GM23338 (cell line): ENCODE measurements around the gene CLEC1B. TPM values are rescaled to one million over a fixed set of nuclear protein-coding genes. Genes with fewer than 3 reads are reported as not detected.

Experiments
- ATAC-seq: fragments of 200-7000 bp; cut with Tn5 transposase; 3 replicates; pipeline ENCODE4 v1.9.1; 2020
- DNase-seq: peaks from one replicate; pipeline ENCODE4 v3.0.0-alpha.2; 2015; ENCODE audit warnings: low spot score
- H2AFZ ChIP-seq: fragments of 200-600 bp; sonication (generic); 2 replicates; pipeline ENCODE4 v1.8.0; 2016; ENCODE audit warnings: antibody characterized with exemption, mild to moderate bottlenecking, moderate library complexity
- H3F3A ChIP-seq: fragments of 200-600 bp; sonication (generic); replicated peaks from 2 replicates; pipeline ENCODE4 v1.8.0; 2017; ENCODE audit warnings: antibody characterized with exemption, mixed run types, low read depth
- H3K27ac ChIP-seq: fragments of 200-600 bp; sonication (generic); 2 replicates; pipeline ENCODE4 v1.6.1; 2016; ENCODE audit warnings: low read depth
- H3K27me3 ChIP-seq: fragments of 200-600 bp; sonication (generic); 2 replicates; pipeline ENCODE4 v1.8.0; 2016; ENCODE audit warnings: mild to moderate bottlenecking, mixed run types, moderate library complexity; ENCODE audit not compliant: insufficient read depth
- H3K36me3 ChIP-seq: fragments of 200-600 bp; sonication (generic); 2 replicates; pipeline ENCODE4 v1.8.0; 2016; ENCODE audit warnings: mild to moderate bottlenecking; ENCODE audit not compliant: insufficient read depth
- H3K4me1 ChIP-seq: fragments of 200-600 bp; sonication (generic); 2 replicates; pipeline ENCODE4 v1.8.0; 2016; ENCODE audit warnings: mild to moderate bottlenecking, moderate library complexity; ENCODE audit not compliant: insufficient read depth
- H3K4me2 ChIP-seq: fragments of 200-600 bp; sonication (generic); 2 replicates; pipeline ENCODE4 v1.7.1; 2017; ENCODE audit warnings: mixed run types
- H3K4me3 ChIP-seq: fragments of 200-600 bp; sonication (generic); 2 replicates; pipeline ENCODE4 v1.6.1; 2016; ENCODE audit warnings: mixed run types
- H3K79me2 ChIP-seq: fragments of 200-600 bp; sonication (generic); replicated peaks from 2 replicates; pipeline ENCODE4 v1.8.0; 2017; ENCODE audit warnings: mild to moderate bottlenecking; ENCODE audit not compliant: insufficient read depth
- H3K9me2 ChIP-seq: fragments of 200-600 bp; sonication (generic); 2 replicates; pipeline ENCODE4 v1.8.0; 2017; ENCODE audit not compliant: insufficient read depth
- H4K20me1 ChIP-seq: fragments of 200-600 bp; sonication (generic); replicated peaks from 2 replicates; pipeline ENCODE4 v1.8.0; 2017; ENCODE audit warnings: mild to moderate bottlenecking; ENCODE audit not compliant: insufficient read depth
- H3K27ac Mint-ChIP-seq: 2 replicates; pipeline ENCODE4 v1.8.0; 2020; ENCODE audit warnings: inconsistent platforms, mild to moderate bottlenecking, moderate library complexity, mixed read lengths
- H3K27me3 Mint-ChIP-seq: 3 replicates; pipeline ENCODE4 v1.8.0; 2022; ENCODE audit warnings: low read depth, mild to moderate bottlenecking, moderate library complexity, mixed read lengths, inconsistent platforms; ENCODE audit not compliant: insufficient read depth, poor library complexity
- H3K36me3 Mint-ChIP-seq: 3 replicates; pipeline ENCODE4 v1.8.0; 2021; ENCODE audit warnings: low read depth, mild to moderate bottlenecking, inconsistent platforms, moderate library complexity, mixed read lengths
- H3K4me1 Mint-ChIP-seq: 3 replicates; pipeline ENCODE4 v1.8.0; 2020; ENCODE audit warnings: mild to moderate bottlenecking, inconsistent platforms, mixed read lengths
- H3K4me3 Mint-ChIP-seq: 3 replicates; pipeline ENCODE4 v1.8.0; 2021; ENCODE audit warnings: moderate library complexity, mild to moderate bottlenecking, inconsistent platforms, mixed read lengths
- H3K9me3 Mint-ChIP-seq: 3 replicates; pipeline ENCODE4 v1.8.0; 2020; ENCODE audit warnings: moderate library complexity, mild to moderate bottlenecking, inconsistent platforms, mixed read lengths
- CREB1 ChIP-seq: fragments of 250-450 bp; sonication (Bioruptor Pico); IDR thresholded peaks from 2 replicates; pipeline ENCODE4 v1.5.0; 2020; ENCODE audit warnings: low read depth, mild to moderate bottlenecking, moderate library complexity
- EZH2 ChIP-seq: fragments of 200-600 bp; sonication (generic); IDR thresholded peaks from one replicate; pipeline ENCODE4 v1.8.0; 2017; ENCODE audit warnings: antibody characterized with exemption, mild to moderate bottlenecking, low read depth; ENCODE audit not compliant: unreplicated experiment
- EZH2phosphoT487 ChIP-seq: fragments of 200-600 bp; sonication (generic); IDR thresholded peaks from one replicate; pipeline ENCODE4 v1.8.1; 2018; ENCODE audit warnings: antibody characterized with exemption; ENCODE audit not compliant: unreplicated experiment
- JUNB ChIP-seq: IDR thresholded peaks from one replicate; pipeline ENCODE4 v1.6.1; 2016; ENCODE audit warnings: antibody characterized with exemption; ENCODE audit not compliant: unreplicated experiment
- NANOG ChIP-seq: IDR thresholded peaks from 2 replicates; pipeline ENCODE4 v1.6.1; 2016; ENCODE audit warnings: antibody characterized with exemption, borderline replicate concordance
- POLR2AphosphoS5 ChIP-seq: IDR thresholded peaks from 2 replicates; pipeline ENCODE4 v1.6.1; 2016; ENCODE audit warnings: antibody characterized with exemption, low read depth
- STAT1 ChIP-seq: IDR thresholded peaks from one replicate; pipeline ENCODE4 v1.6.1; 2016; ENCODE audit warnings: antibody characterized with exemption; ENCODE audit not compliant: unreplicated experiment
- ZNF114 ChIP-seq: fragments of 250-450 bp; sonication (Bioruptor Pico); IDR thresholded peaks from 2 replicates; pipeline ENCODE4 v1.5.0; 2020; ENCODE audit warnings: mild to moderate bottlenecking, moderate library complexity
- ZNF331 ChIP-seq: fragments of 250-450 bp; sonication (Bioruptor Pico); IDR thresholded peaks from 2 replicates; pipeline ENCODE4 v1.5.0; 2020; ENCODE audit warnings: low read depth, mild to moderate bottlenecking, moderate library complexity
- polyA plus RNA-seq: library from polyadenylated mRNA; unstranded; fragments of >200 nt; fragmentation: Nextera tagmentation; extraction: Ambion mirVana; gene quantifications from 2 replicates; pipeline ENCODE4 v1.2.1, GENCODE V29; 2016
- total RNA-seq: library from RNA; depleted of rRNA; stranded (reverse); fragments of >200 nt; shearing (Covaris generic); gene quantifications from 2 replicates; pipeline ENCODE4 v1.2.3, GENCODE V29; 2014
- TF ChIP-seq, protein P1 (sequence below): IDR thresholded peaks from 2 replicates; pipeline ENCODE4 v1.6.1; 2016; ENCODE audit warnings: antibody characterized with exemption
- TF ChIP-seq, protein P2 (sequence below): IDR thresholded peaks from one replicate; pipeline ENCODE4 v1.6.1; 2018; ENCODE audit warnings: antibody characterized with exemption; ENCODE audit not compliant: unreplicated experiment
- TF ChIP-seq, protein P3 (sequence below), 2 experiments: fragments of 200-600 bp in 1 of 2; sonication (generic) in 1 of 2; conservative IDR thresholded peaks; 2 replicates each; pipeline versions ENCODE4 v1.5.1 to v1.6.1; 2016 to 2017; ENCODE audit warnings: antibody characterized with exemption in 2 of 2, low read depth in 2 of 2, mild to moderate bottlenecking in 2 of 2, moderate library complexity in 1 of 2
- TF ChIP-seq, protein P4 (sequence below): fragments of 250-450 bp; sonication (Bioruptor Pico); IDR thresholded peaks from 2 replicates; pipeline ENCODE4 v1.5.0; 2020; ENCODE audit warnings: mild to moderate bottlenecking, moderate library complexity

CLEC1B gene
- total and polyA plus RNA-seq, 2 experiments from 2014 or later = not detected

DNA sequence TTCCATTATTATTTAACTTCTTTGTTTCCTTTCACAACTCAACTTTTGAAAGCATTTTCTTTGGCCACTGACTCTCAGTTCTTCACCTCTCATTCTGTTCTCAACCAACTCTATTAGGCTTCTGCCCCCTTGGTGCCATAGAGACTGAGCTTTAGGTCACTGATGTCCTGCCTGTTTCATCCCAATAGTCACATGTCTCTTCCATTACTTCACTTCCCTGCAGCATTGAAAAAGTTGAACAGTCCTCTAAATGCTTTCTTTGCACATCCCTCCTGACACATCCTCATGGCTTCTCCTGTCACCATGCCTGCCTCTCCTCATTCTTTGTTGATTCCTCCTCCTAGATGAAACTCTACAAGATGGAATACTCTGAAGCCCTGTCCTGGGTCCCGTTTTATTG lies 25.0 kb downstream of the CLEC1B start:
- Histone ChIP-seq H3K79me2 (no peaks in the 10 kb centered on the region), H3F3A (no peaks in the 10 kb centered on the region), H3K36me3 (no peaks in the 10 kb centered on the region), H3K9me2 (no peaks in the 10 kb centered on the region), H4K20me1 (no peaks in the 10 kb centered on the region), H3K27me3 (no peaks in the 10 kb centered on the region), H3K4me1 (no peaks in the 10 kb centered on the region; the same call in 1 of the 2 replicates), H3K27ac (no peak overlapping the region), H3K4me2 (no peak overlapping the region), H3K4me3 (no peak overlapping the region), H2AFZ (peak overlapping the region; percentile 66; the same call in 1 of the 2 replicates)
- Mint-ChIP-seq H3K36me3 (peaks cover 21% of the 10 kb centered on the region), H3K9me3 (peaks cover 27% of the 10 kb centered on the region), H3K27ac (no peak overlapping the region), H3K4me3 (no peak overlapping the region), H3K27me3 (no peaks in the 10 kb centered on the region), H3K4me1 (no peaks in the 10 kb centered on the region; the same call in 2 of the 3 replicates)
- DNase-seq (no peak), ATAC-seq (no peak)
- TF ChIP-seq, protein P1, sequence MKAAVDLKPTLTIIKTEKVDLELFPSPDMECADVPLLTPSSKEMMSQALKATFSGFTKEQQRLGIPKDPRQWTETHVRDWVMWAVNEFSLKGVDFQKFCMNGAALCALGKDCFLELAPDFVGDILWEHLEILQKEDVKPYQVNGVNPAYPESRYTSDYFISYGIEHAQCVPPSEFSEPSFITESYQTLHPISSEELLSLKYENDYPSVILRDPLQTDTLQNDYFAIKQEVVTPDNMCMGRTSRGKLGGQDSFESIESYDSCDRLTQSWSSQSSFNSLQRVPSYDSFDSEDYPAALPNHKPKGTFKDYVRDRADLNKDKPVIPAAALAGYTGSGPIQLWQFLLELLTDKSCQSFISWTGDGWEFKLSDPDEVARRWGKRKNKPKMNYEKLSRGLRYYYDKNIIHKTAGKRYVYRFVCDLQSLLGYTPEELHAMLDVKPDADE = no peak
- TF ChIP-seq JUNB (no peak), CREB1 (CRISPR knock-in tag) (no peak), NANOG (no peak), STAT1 (no peak), POLR2AphosphoS5 (no peak), EZH2 (no peak), ZNF114 (no peak), EZH2phosphoT487 (no peak), ZNF331 (CRISPR knock-in tag) (no peak)
- TF ChIP-seq, protein P2, sequence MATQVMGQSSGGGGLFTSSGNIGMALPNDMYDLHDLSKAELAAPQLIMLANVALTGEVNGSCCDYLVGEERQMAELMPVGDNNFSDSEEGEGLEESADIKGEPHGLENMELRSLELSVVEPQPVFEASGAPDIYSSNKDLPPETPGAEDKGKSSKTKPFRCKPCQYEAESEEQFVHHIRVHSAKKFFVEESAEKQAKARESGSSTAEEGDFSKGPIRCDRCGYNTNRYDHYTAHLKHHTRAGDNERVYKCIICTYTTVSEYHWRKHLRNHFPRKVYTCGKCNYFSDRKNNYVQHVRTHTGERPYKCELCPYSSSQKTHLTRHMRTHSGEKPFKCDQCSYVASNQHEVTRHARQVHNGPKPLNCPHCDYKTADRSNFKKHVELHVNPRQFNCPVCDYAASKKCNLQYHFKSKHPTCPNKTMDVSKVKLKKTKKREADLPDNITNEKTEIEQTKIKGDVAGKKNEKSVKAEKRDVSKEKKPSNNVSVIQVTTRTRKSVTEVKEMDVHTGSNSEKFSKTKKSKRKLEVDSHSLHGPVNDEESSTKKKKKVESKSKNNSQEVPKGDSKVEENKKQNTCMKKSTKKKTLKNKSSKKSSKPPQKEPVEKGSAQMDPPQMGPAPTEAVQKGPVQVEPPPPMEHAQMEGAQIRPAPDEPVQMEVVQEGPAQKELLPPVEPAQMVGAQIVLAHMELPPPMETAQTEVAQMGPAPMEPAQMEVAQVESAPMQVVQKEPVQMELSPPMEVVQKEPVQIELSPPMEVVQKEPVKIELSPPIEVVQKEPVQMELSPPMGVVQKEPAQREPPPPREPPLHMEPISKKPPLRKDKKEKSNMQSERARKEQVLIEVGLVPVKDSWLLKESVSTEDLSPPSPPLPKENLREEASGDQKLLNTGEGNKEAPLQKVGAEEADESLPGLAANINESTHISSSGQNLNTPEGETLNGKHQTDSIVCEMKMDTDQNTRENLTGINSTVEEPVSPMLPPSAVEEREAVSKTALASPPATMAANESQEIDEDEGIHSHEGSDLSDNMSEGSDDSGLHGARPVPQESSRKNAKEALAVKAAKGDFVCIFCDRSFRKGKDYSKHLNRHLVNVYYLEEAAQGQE = no peak
- TF ChIP-seq, protein P3, sequence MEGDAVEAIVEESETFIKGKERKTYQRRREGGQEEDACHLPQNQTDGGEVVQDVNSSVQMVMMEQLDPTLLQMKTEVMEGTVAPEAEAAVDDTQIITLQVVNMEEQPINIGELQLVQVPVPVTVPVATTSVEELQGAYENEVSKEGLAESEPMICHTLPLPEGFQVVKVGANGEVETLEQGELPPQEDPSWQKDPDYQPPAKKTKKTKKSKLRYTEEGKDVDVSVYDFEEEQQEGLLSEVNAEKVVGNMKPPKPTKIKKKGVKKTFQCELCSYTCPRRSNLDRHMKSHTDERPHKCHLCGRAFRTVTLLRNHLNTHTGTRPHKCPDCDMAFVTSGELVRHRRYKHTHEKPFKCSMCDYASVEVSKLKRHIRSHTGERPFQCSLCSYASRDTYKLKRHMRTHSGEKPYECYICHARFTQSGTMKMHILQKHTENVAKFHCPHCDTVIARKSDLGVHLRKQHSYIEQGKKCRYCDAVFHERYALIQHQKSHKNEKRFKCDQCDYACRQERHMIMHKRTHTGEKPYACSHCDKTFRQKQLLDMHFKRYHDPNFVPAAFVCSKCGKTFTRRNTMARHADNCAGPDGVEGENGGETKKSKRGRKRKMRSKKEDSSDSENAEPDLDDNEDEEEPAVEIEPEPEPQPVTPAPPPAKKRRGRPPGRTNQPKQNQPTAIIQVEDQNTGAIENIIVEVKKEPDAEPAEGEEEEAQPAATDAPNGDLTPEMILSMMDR (conservative IDR thresholded peaks at IDR 0.05; ENCODE audit: low read depth in 2 of 2) = no peak
- TF ChIP-seq, protein P4, sequence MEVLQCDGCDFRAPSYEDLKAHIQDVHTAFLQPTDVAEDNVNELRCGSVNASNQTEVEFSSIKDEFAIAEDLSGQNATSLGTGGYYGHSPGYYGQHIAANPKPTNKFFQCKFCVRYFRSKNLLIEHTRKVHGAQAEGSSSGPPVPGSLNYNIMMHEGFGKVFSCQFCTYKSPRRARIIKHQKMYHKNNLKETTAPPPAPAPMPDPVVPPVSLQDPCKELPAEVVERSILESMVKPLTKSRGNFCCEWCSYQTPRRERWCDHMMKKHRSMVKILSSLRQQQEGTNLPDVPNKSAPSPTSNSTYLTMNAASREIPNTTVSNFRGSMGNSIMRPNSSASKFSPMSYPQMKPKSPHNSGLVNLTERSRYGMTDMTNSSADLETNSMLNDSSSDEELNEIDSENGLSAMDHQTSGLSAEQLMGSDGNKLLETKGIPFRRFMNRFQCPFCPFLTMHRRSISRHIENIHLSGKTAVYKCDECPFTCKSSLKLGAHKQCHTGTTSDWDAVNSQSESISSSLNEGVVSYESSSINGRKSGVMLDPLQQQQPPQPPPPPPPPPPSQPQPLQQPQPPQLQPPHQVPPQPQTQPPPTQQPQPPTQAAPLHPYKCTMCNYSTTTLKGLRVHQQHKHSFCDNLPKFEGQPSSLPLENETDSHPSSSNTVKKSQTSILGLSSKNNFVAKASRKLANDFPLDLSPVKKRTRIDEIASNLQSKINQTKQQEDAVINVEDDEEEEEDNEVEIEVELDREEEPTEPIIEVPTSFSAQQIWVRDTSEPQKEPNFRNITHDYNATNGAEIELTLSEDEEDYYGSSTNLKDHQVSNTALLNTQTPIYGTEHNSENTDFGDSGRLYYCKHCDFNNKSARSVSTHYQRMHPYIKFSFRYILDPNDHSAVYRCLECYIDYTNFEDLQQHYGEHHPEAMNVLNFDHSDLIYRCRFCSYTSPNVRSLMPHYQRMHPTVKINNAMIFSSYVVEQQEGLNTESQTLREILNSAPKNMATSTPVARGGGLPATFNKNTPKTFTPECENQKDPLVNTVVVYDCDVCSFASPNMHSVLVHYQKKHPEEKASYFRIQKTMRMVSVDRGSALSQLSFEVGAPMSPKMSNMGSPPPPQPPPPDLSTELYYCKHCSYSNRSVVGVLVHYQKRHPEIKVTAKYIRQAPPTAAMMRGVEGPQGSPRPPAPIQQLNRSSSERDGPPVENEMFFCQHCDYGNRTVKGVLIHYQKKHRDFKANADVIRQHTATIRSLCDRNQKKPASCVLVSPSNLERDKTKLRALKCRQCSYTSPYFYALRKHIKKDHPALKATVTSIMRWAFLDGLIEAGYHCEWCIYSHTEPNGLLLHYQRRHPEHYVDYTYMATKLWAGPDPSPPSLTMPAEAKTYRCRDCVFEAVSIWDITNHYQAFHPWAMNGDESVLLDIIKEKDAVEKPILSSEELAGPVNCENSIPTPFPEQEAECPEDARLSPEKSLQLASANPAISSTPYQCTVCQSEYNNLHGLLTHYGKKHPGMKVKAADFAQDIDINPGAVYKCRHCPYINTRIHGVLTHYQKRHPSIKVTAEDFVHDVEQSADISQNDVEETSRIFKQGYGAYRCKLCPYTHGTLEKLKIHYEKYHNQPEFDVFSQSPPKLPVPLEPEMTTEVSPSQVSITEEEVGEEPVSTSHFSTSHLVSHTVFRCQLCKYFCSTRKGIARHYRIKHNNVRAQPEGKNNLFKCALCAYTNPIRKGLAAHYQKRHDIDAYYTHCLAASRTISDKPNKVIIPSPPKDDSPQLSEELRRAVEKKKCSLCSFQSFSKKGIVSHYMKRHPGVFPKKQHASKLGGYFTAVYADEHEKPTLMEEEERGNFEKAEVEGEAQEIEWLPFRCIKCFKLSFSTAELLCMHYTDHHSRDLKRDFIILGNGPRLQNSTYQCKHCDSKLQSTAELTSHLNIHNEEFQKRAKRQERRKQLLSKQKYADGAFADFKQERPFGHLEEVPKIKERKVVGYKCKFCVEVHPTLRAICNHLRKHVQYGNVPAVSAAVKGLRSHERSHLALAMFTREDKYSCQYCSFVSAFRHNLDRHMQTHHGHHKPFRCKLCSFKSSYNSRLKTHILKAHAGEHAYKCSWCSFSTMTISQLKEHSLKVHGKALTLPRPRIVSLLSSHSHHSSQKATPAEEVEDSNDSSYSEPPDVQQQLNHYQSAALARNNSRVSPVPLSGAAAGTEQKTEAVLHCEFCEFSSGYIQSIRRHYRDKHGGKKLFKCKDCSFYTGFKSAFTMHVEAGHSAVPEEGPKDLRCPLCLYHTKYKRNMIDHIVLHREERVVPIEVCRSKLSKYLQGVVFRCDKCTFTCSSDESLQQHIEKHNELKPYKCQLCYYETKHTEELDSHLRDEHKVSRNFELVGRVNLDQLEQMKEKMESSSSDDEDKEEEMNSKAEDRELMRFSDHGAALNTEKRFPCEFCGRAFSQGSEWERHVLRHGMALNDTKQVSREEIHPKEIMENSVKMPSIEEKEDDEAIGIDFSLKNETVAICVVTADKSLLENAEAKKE (CRISPR knock-in tag) = no peak
